Stomach smooth muscle (tissue), 2 donors: ENCODE measurements around the gene EGFLAM.

Experiments used
- H3K27ac ChIP-seq: one replicate; pipeline ENCODE4 v1.7.0; 2013; ENCODE audit warnings: mild to moderate bottlenecking, low read length, inconsistent platforms
- H3K27me3 ChIP-seq, 2 donors: one replicate each; pipeline ENCODE4 v1.7.0; 2013; ENCODE audit warnings: low read length in 2 of 2; ENCODE audit not compliant: insufficient read depth in 2 of 2, control insufficient read depth in 1 of 2
- H3K36me3 ChIP-seq, 2 donors: one replicate each; pipeline ENCODE4 v1.7.0; 2013; ENCODE audit warnings: low read length in 2 of 2; ENCODE audit not compliant: control insufficient read depth in 2 of 2, insufficient read depth in 2 of 2
- H3K4me1 ChIP-seq: one replicate; pipeline ENCODE4 v1.7.0; 2013; ENCODE audit warnings: low read length; ENCODE audit not compliant: control insufficient read depth, insufficient read depth
- H3K4me3 ChIP-seq, 2 donors: one replicate each; pipeline ENCODE4 v1.7.0; 2013; ENCODE audit warnings: low read length in 2 of 2
- H3K9ac ChIP-seq, 2 donors: one replicate each; pipeline ENCODE4 v1.7.0; 2013; ENCODE audit warnings: low read length in 2 of 2, mild to moderate bottlenecking in 1 of 2
- H3K9me3 ChIP-seq, 2 donors: one replicate each; pipeline ENCODE4 v1.7.0; 2013; ENCODE audit warnings: low read length in 2 of 2; ENCODE audit not compliant: control insufficient read depth in 2 of 2
- donor health status: healthy.
- donor health status: Pancreatic carcinoma.

EGFLAM gene

GRCh38 chr5:38346593-38346992 lies 88.2 kb downstream of the EGFLAM start:
- Histone ChIP-seq H3K27ac (no peak overlapping the region), H3K36me3 (no peaks in the 10 kb centered on the region), H3K9me3 (no peaks in the 10 kb centered on the region), H3K27me3 (no peaks in the 10 kb centered on the region), H3K4me3 (no peak overlapping the region), H3K9ac (no peak overlapping the region), H3K4me1 (no peaks in the 10 kb centered on the region)

GRCh38 chr5:38347040-38347763 lies 88.8 kb downstream of the EGFLAM start:
- H3K4me3 ChIP-seq = no peak overlapping the region
- H3K27me3 ChIP-seq = no peaks in the 10 kb centered on the region
- no peak overlapping the region for H3K27ac ChIP-seq
- H3K9me3 ChIP-seq = no peaks in the 10 kb centered on the region
- H3K9ac ChIP-seq = no peak overlapping the region
- H3K4me1 ChIP-seq = no peaks in the 10 kb centered on the region
- H3K36me3 ChIP-seq = no peaks in the 10 kb centered on the region

GRCh38 chr5:38347896-38348295 lies 89.5 kb downstream of the EGFLAM start:
- no peak overlapping the region for H3K27ac ChIP-seq
- no peaks in the 10 kb centered on the region for H3K36me3 ChIP-seq
- H3K27me3 ChIP-seq = no peaks in the 10 kb centered on the region
- no peak overlapping the region for H3K9ac ChIP-seq
- H3K4me1 ChIP-seq = no peaks in the 10 kb centered on the region
- H3K4me3 ChIP-seq = no peak overlapping the region
- no peaks in the 10 kb centered on the region for H3K9me3 ChIP-seq

- Histone ChIP-seq H3K9me3 (no peaks in the 10 kb centered on the region), H3K4me3 (no peak overlapping the region), H3K27ac (no peak overlapping the region), H3K27me3 (no peaks in the 10 kb centered on the region), H3K4me1 (no peaks in the 10 kb centered on the region), H3K9ac (no peak overlapping the region), H3K36me3 (no peaks in the 10 kb centered on the region)
Measured at GRCh38 chr5:38360323-38361061, 102.1 kb downstream of the EGFLAM start.

GRCh38 chr5:38362713-38363112 lies 104.4 kb downstream of the EGFLAM start:
- H3K27me3 ChIP-seq = no peaks in the 10 kb centered on the region
- no peaks in the 10 kb centered on the region for H3K4me1 ChIP-seq
- H3K4me3 ChIP-seq = no peak overlapping the region
- H3K27ac ChIP-seq = no peak overlapping the region
- H3K9me3 ChIP-seq = no peaks in the 10 kb centered on the region
- H3K9ac ChIP-seq = no peak overlapping the region
- H3K36me3 ChIP-seq = no peaks in the 10 kb centered on the region

- no peak overlapping the region for H3K4me3 ChIP-seq
- no peaks in the 10 kb centered on the region for H3K27me3 ChIP-seq
- no peaks in the 10 kb centered on the region for H3K9me3 ChIP-seq
- no peak overlapping the region for H3K9ac ChIP-seq
- H3K4me1 ChIP-seq = no peaks in the 10 kb centered on the region
- no peaks in the 10 kb centered on the region for H3K36me3 ChIP-seq
- no peak overlapping the region for H3K27ac ChIP-seq
Measured at GRCh38 chr5:38364825-38365224, 106.5 kb downstream of the EGFLAM start.

GRCh38 chr5:38367410-38367809 lies 109.1 kb downstream of the EGFLAM start:
- Histone ChIP-seq H3K9ac (no peak overlapping the region), H3K9me3 (no peaks in the 10 kb centered on the region), H3K36me3 (no peaks in the 10 kb centered on the region), H3K27ac (no peak overlapping the region), H3K4me3 (no peak overlapping the region), H3K4me1 (no peaks in the 10 kb centered on the region), H3K27me3 (no peaks in the 10 kb centered on the region)

GRCh38 chr5:38367966-38368365 lies 109.6 kb downstream of the EGFLAM start:
- no peaks in the 10 kb centered on the region for H3K27me3 ChIP-seq
- no peak overlapping the region for H3K27ac ChIP-seq
- H3K4me1 ChIP-seq = no peaks in the 10 kb centered on the region

GRCh38 chr5:38369692-38370091 lies 111.3 kb downstream of the EGFLAM start:
- Histone ChIP-seq H3K36me3 (no peaks in the 10 kb centered on the region), H3K4me3 (no peak overlapping the region), H3K4me1 (no peaks in the 10 kb centered on the region), H3K27ac (no peak overlapping the region), H3K9ac (no peak overlapping the region), H3K27me3 (no peaks in the 10 kb centered on the region), H3K9me3 (no peaks in the 10 kb centered on the region)

More at GRCh38 chr5:38367966-38368365, 109.6 kb downstream of the EGFLAM start:
- Histone ChIP-seq H3K9ac (no peak overlapping the region), H3K4me3 (no peak overlapping the region), H3K9me3 (no peaks in the 10 kb centered on the region), H3K36me3 (no peaks in the 10 kb centered on the region)

- no peak overlapping the region for H3K4me3 ChIP-seq
- H3K4me1 ChIP-seq = no peaks in the 10 kb centered on the region
- H3K36me3 ChIP-seq = no peaks in the 10 kb centered on the region
- no peaks in the 10 kb centered on the region for H3K9me3 ChIP-seq
- H3K9ac ChIP-seq = no peak overlapping the region
- no peaks in the 10 kb centered on the region for H3K27me3 ChIP-seq
- no peak overlapping the region for H3K27ac ChIP-seq
Measured at GRCh38 chr5:38370358-38371100, 112.2 kb downstream of the EGFLAM start.
